ENCODE results near the gene RPSA.
"Not testable (repeated sequence)": the region's sequence is repeated elsewhere in the genome, so short reads cannot be mapped to it uniquely, and the experiment has no call there.

The RPSA gene

GRCh38 chr3:39390181-39390580 is 16.3 kb upstream of the RPSA start:
- FAIRE-seq: no peak

GRCh38 chr3:39396690-39397089 is 9.8 kb upstream of the RPSA start:
- no peak for FAIRE-seq

- no peak for FAIRE-seq
These were observed 7.8 kb upstream of the RPSA start for GRCh38 chr3:39398700-39399099.

- no peak for FAIRE-seq
These were observed 4.5 kb upstream of the RPSA start for GRCh38 chr3:39401983-39402382.

- no peak for FAIRE-seq
These were observed 1.4 kb upstream of the RPSA start for GRCh38 chr3:39404943-39405686.

- FAIRE-seq: no peak
These were observed 693 bp upstream of the RPSA start for GRCh38 chr3:39405687-39406367.

GRCh38 chr3:39407259-39407629 is 724 bp downstream of the RPSA start:
- no peak for FAIRE-seq

GRCh38 chr3:39407773-39408492 is 1.4 kb downstream of the RPSA start:
- no peak for FAIRE-seq

GRCh38 chr3:39408493-39409372 is 2.2 kb downstream of the RPSA start:
- no peak for FAIRE-seq

GRCh38 chr3:39409514-39410136 is 3.1 kb downstream of the RPSA start:
- no peak for FAIRE-seq

- no peak for FAIRE-seq
These were observed 4.4 kb downstream of the RPSA start for GRCh38 chr3:39410893-39411292.

GRCh38 chr3:39412668-39413260 is 6.2 kb downstream of the RPSA start:
- FAIRE-seq: no peak

GRCh38 chr3:39413691-39414420 is 7.3 kb downstream of the RPSA start:
- FAIRE-seq: no peak

GRCh38 chr3:39414421-39414907 is 7.9 kb downstream of the RPSA start:
- FAIRE-seq: no peak

- not testable (repeated sequence) for FAIRE-seq
These were observed 8.8 kb downstream of the RPSA start for GRCh38 chr3:39415302-39415701.

GRCh38 chr3:39415983-39416382 is 9.5 kb downstream of the RPSA start:
- FAIRE-seq: no peak

- FAIRE-seq: not testable (repeated sequence)
These were observed 10.5 kb downstream of the RPSA start for GRCh38 chr3:39416998-39417397.

- not testable (repeated sequence) for FAIRE-seq
These were observed 12.2 kb downstream of the RPSA start for GRCh38 chr3:39418556-39419225.

GRCh38 chr3:39419742-39420315 is 13.3 kb downstream of the RPSA start:
- FAIRE-seq: no peak

- no peak for FAIRE-seq
These were observed 14.0 kb downstream of the RPSA start for GRCh38 chr3:39420543-39420942.
